H1 (cell line): Measurements from ENCODE around the gene TAMALIN. TPM values are rescaled to one million over a fixed set of nuclear protein-coding genes. Genes with fewer than 3 reads are reported as not detected.

Source experiments
- CTCF ChIA-PET: fragments of 300-600 bp; sonication (Branson Sonifier 250); formaldehyde crosslinking; loops from one replicate; lab custom pipeline; 2021; ENCODE audit not compliant: partially characterized antibody; lab: Charles Lee
- POLR2A ChIA-PET: fragments of 300-600 bp; sonication (Branson Sonifier 250); formaldehyde crosslinking; loops from one replicate; lab custom pipeline; 2021; ENCODE audit warnings: inconsistent platforms; ENCODE audit not compliant: partially characterized antibody; lab: Charles Lee
- DNase-seq, 2 experiments: peaks; one replicate each; pipeline versions ENCODE4 v3.0.0 to v3.0.0-alpha.2; 2010 to 2022; ENCODE audit warnings: low spot score in 2 of 2, low read depth in 1 of 2, mixed read lengths in 1 of 2
- FAIRE-seq: peaks from 2 replicates; lab custom pipeline; 2011; peaks lifted over from hg19 to GRCh38; lab: Jason Lieb, UNC
- H2AFZ ChIP-seq: 2 replicates; pipeline ENCODE4 v1.8.1; 2012; ENCODE audit warnings: low read length, inconsistent platforms
- H2AK5ac ChIP-seq: 2 replicates; pipeline ENCODE4 v1.6.1; 2013; ENCODE audit warnings: low read depth, low read length
- H2BK120ac ChIP-seq: replicated peaks from 2 replicates; pipeline ENCODE3; 2013; ENCODE audit warnings: low read depth, low read length, inconsistent platforms
- H2BK12ac ChIP-seq: 2 replicates; pipeline ENCODE4 v1.6.1; 2013; ENCODE audit warnings: low read depth, low read length
- H2BK15ac ChIP-seq: 2 replicates; pipeline ENCODE4 v1.6.1; 2013; ENCODE audit warnings: low read length
- H2BK20ac ChIP-seq: 2 replicates; pipeline ENCODE4 v1.6.1; 2013; ENCODE audit warnings: low read length
- H2BK5ac ChIP-seq: 2 replicates; pipeline ENCODE4 v1.6.1; 2013; ENCODE audit warnings: low read depth, low read length
- H3K14ac ChIP-seq: 2 replicates; pipeline ENCODE4 v1.6.1; 2013; ENCODE audit warnings: inconsistent platforms; ENCODE audit not compliant: insufficient read length
- H3K18ac ChIP-seq: 2 replicates; pipeline ENCODE4 v1.6.1; 2013; ENCODE audit warnings: low read length; ENCODE audit errors: extremely low read depth
- H3K23ac ChIP-seq: 2 replicates; pipeline ENCODE4 v1.6.1; 2013; ENCODE audit warnings: inconsistent platforms; ENCODE audit not compliant: insufficient read length
- H3K23me2 ChIP-seq: 2 replicates; pipeline ENCODE4 v1.6.1; 2013; ENCODE audit warnings: low read depth, low read length
- H3K27ac ChIP-seq: 2 replicates; pipeline ENCODE4 v1.6.1; 2011; ENCODE audit warnings: low read depth, low read length, inconsistent platforms
- H3K27me3 ChIP-seq, 4 experiments: replicated peaks in 1 of 4; 1 replicate in 1 of 4; 2 replicates in 3 of 4; pipeline versions ENCODE4 v1.6.1 to v1.8.1; 2011 to 2013; ENCODE audit warnings: low read length in 3 of 4, mild to moderate bottlenecking in 3 of 4, inconsistent platforms in 2 of 4, mixed read lengths in 2 of 4, moderate library complexity in 1 of 4; ENCODE audit not compliant: control insufficient read depth in 3 of 4, insufficient read depth in 3 of 4; ENCODE audit errors: extremely low read depth in 1 of 4
- H3K36me3 ChIP-seq, 4 experiments: 2 replicates each; pipeline versions ENCODE4 v1.6.1 to v1.8.1; 2011 to 2013; ENCODE audit warnings: mild to moderate bottlenecking in 4 of 4, low read length in 3 of 4, moderate library complexity in 2 of 4, control low read depth in 1 of 4, inconsistent platforms in 1 of 4; ENCODE audit not compliant: insufficient read depth in 4 of 4, control insufficient read depth in 2 of 4
- H3K4ac ChIP-seq: replicated peaks from 2 replicates; pipeline ENCODE3; 2013; ENCODE audit warnings: low read length, low read depth, mixed read lengths, inconsistent platforms; ENCODE audit not compliant: insufficient read length
- H3K4me1 ChIP-seq, 4 experiments: replicated peaks in 1 of 4; 1 replicate in 1 of 4; 2 replicates in 3 of 4; pipeline versions ENCODE4 v1.6.1 to v1.8.1; 2011 to 2013; ENCODE audit warnings: low read length in 3 of 4, inconsistent platforms in 2 of 4, mixed read lengths in 1 of 4; ENCODE audit not compliant: insufficient read depth in 4 of 4, control insufficient read depth in 3 of 4
- H3K4me2 ChIP-seq, 2 experiments: 2 replicates each; pipeline versions ENCODE4 v1.6.1 to v1.8.1; 2011 to 2013; ENCODE audit warnings: low read depth in 2 of 2, low read length in 2 of 2, control low read depth in 1 of 2, inconsistent platforms in 1 of 2, mild to moderate bottlenecking in 1 of 2; ENCODE audit not compliant: insufficient read depth in 1 of 2
- H3K4me3 ChIP-seq, 4 experiments: fragments of 200-600, 300-600 bp in 1 of 4; sonication (generic), shearing (Covaris generic), sonication (Bioruptor Twin) in 1 of 4; 2 replicates each; pipeline versions ENCODE4 v1.5.1 to v1.8.1; 2011 to 2016; ENCODE audit warnings: low read length in 4 of 4, low read depth in 3 of 4, control low read depth in 2 of 4, inconsistent platforms in 2 of 4, mild to moderate bottlenecking in 2 of 4, mixed read lengths in 1 of 4, moderate library complexity in 1 of 4; ENCODE audit not compliant: insufficient read depth in 2 of 4; ENCODE audit errors: extremely low read depth in 1 of 4
- H3K56ac ChIP-seq: replicated peaks from 2 replicates; pipeline ENCODE3; 2013; ENCODE audit warnings: low read depth, mild to moderate bottlenecking, mixed read lengths, low read length, inconsistent platforms; ENCODE audit not compliant: insufficient read length
- H3K79me1 ChIP-seq: 2 replicates; pipeline ENCODE4 v1.6.1; 2013; ENCODE audit warnings: low read depth, low read length, control low read depth
- H3K79me2 ChIP-seq, 2 experiments: 2 replicates each; pipeline versions ENCODE4 v1.6.1 to v1.8.1; 2012 to 2013; ENCODE audit warnings: low read length in 2 of 2, mild to moderate bottlenecking in 2 of 2, inconsistent platforms in 1 of 2; ENCODE audit not compliant: insufficient read depth in 2 of 2, control insufficient read depth in 1 of 2
- H3K9ac ChIP-seq, 4 experiments: replicated peaks in 1 of 4; 1 replicate in 1 of 4; 2 replicates in 3 of 4; pipeline versions ENCODE4 v1.6.1 to v1.8.1; 2011 to 2013; ENCODE audit warnings: low read depth in 3 of 4, low read length in 3 of 4, control low read depth in 2 of 4, mild to moderate bottlenecking in 2 of 4, moderate library complexity in 2 of 4, inconsistent platforms in 1 of 4; ENCODE audit errors: extremely low read depth in 1 of 4
- H3K9me3 ChIP-seq, 2 experiments: 2 replicates each; pipeline versions ENCODE4 v1.6.1 to v1.8.1; 2012 to 2013; ENCODE audit warnings: mild to moderate bottlenecking in 2 of 2, moderate library complexity in 2 of 2, control low read depth in 1 of 2, inconsistent platforms in 1 of 2, low read depth in 1 of 2, low read length in 1 of 2, mixed read lengths in 1 of 2; ENCODE audit not compliant: insufficient read depth in 2 of 2
- H4K20me1 ChIP-seq, 2 experiments: replicated peaks in 1 of 2; 2 replicates each; pipeline versions ENCODE3 to v1.8.1; 2011 to 2013; ENCODE audit warnings: inconsistent platforms in 2 of 2, low read length in 2 of 2, mild to moderate bottlenecking in 1 of 2; ENCODE audit not compliant: insufficient read depth in 2 of 2, control insufficient read depth in 1 of 2
- H4K5ac ChIP-seq: 2 replicates; pipeline ENCODE4 v1.6.1; 2013; ENCODE audit warnings: low read length, low read depth, mixed read lengths, inconsistent platforms; ENCODE audit not compliant: insufficient read length
- H4K8ac ChIP-seq: 2 replicates; pipeline ENCODE4 v1.8.0; 2013; ENCODE audit warnings: mild to moderate bottlenecking, moderate library complexity, low read length, inconsistent platforms; ENCODE audit not compliant: insufficient read depth; ENCODE audit errors: extremely low read depth
- H4K91ac ChIP-seq: replicated peaks from 2 replicates; pipeline ENCODE3; 2013; ENCODE audit warnings: low read length, mixed read lengths, inconsistent platforms; ENCODE audit not compliant: insufficient read length
- ATF3 ChIP-seq: IDR thresholded peaks from 2 replicates; pipeline ENCODE4 v1.6.1; 2011; ENCODE audit warnings: low read depth, mild to moderate bottlenecking, low read length; ENCODE audit not compliant: insufficient read depth
- CREB1 ChIP-seq: IDR thresholded peaks from 2 replicates; pipeline ENCODE4 v1.6.1; 2012; ENCODE audit warnings: inconsistent platforms
- CTCF ChIP-seq, 3 experiments: IDR thresholded peaks; 1 replicate in 2 of 3; 2 replicates in 1 of 3; pipeline versions ENCODE4 v1.5.1 to v1.6.1; 2011; ENCODE audit warnings: low read length in 3 of 3, mild to moderate bottlenecking in 3 of 3, inconsistent platforms in 2 of 3, low read depth in 1 of 3, moderate library complexity in 1 of 3; ENCODE audit not compliant: insufficient read depth in 1 of 3; ENCODE audit errors: control extremely low read depth in 1 of 3
- JUND ChIP-seq: IDR thresholded peaks from 2 replicates; pipeline ENCODE4 v1.6.1; 2011; ENCODE audit warnings: mild to moderate bottlenecking, improper control_type of control experiment, low read length
- KDM4A ChIP-seq: IDR thresholded peaks from one replicate; pipeline ENCODE4 v1.7.1; 2012; ENCODE audit warnings: low read depth, mild to moderate bottlenecking, moderate library complexity, low read length, inconsistent platforms; ENCODE audit not compliant: severe bottlenecking
- MAX ChIP-seq: IDR thresholded peaks from 2 replicates; pipeline ENCODE4 v1.6.1; 2012; ENCODE audit warnings: inconsistent platforms
- POLR2AphosphoS5 ChIP-seq: IDR thresholded peaks from 2 replicates; pipeline ENCODE4 v1.6.1; 2011; ENCODE audit warnings: low read depth, low read length
- SP4 ChIP-seq: IDR thresholded peaks from 2 replicates; pipeline ENCODE4 v1.6.1; 2012; ENCODE audit warnings: low read length, inconsistent platforms
- WGBS, 2 experiments: shearing (Covaris generic) in 1 of 2; methylation state at CpG; one replicate each; pipeline versions ENCODE4 v1.1.6 to v1.1.7; 2013 to 2015; ENCODE audit warnings: low lambda C conversion rate in 2 of 2, mixed read lengths in 2 of 2, inconsistent platforms in 1 of 2, low coverage in 1 of 2, missing lambda C conversion rate in 1 of 2; ENCODE audit not compliant: insufficient replicate concordance in 2 of 2, insufficient coverage in 1 of 2, insufficient read length in 1 of 2; ENCODE audit errors: extremely low coverage in 1 of 2, missing lambda C conversion rate in 1 of 2; 5-methylcytosine and 5-hydroxymethylcytosine counted together
- polyA plus RNA-seq, 7 experiments: library from polyadenylated mRNA; depleted of rRNA in 3 of 7; stranded (reverse) in 5 of 7; unstranded in 2 of 7; fragments of >200 nt in 5 of 7; fragments of 200-250 nt in 2 of 7; gene quantifications; 1 replicate in 5 of 7; 2 replicates in 1 of 7; 4 replicates in 1 of 7; pipeline versions ENCODE4 v1.2.1 to v1.2.3, GENCODE V29; 2011 to 2013; ENCODE audit warnings: missing spikeins in 2 of 7, mixed read lengths in 2 of 7
- total RNA-seq: library from RNA; stranded (reverse); fragmentation: NEBNext Ultra II Directional; extraction: Animal tissue kit (Norgen Biotek cat#: 25700); gene quantifications from 2 replicates; pipeline ENCODE4 v1.2.1, GENCODE V29; 2021

The TAMALIN gene
- total and polyA plus RNA-seq, 2 of the 8 experiments (the other 6 are each of a cell fraction or from before 2014, with no cell fraction given) = 2.6 to 4.9 TPM

GRCh38 chr12:52037248-52037861 is 30.6 kb downstream of the TAMALIN start:
- no peak overlapping the region for H2BK5ac ChIP-seq
- no peak overlapping the region for H2BK20ac ChIP-seq
- 0 out of 2 replicates have a peak overlapping the region, but pooled peaks have one; percentile 39 for H2BK12ac ChIP-seq
- peaks cover 0 to 24% of the 10 kb centered on the region in 2 experiments; a peak in 3 of 4 replicates for H3K79me2 ChIP-seq
- no peak overlapping the region for H3K4ac ChIP-seq
- peaks cover 4 to 10% (median 6%) of the 10 kb centered on the region in 4 experiments; a peak in 6 of 7 replicates for H3K4me1 ChIP-seq
- no peak overlapping the region for H3K56ac ChIP-seq
- DNase-seq = peak in 1 of 2 experiments; percentile 75
- H2AFZ ChIP-seq = no peak overlapping the region
- H2BK15ac ChIP-seq = 0 out of 2 replicates have a peak overlapping the region, but pooled peaks have one; percentile 72
- peak overlapping the region; percentile 78 for H3K18ac ChIP-seq
- CTCF ChIA-PET = interaction anchor here (0.7 to 15.8 kb wide), 9 partner anchors 10 to 85 kb away, joined by 3 to 294 read pairs (median 5); no protein-coding TSS in a partner anchor
- peak overlapping the region; percentile 63 to 93 (median 82) for H3K9ac ChIP-seq
- no peaks in the 10 kb centered on the region for H3K9me3 ChIP-seq
- WGBS, 2 experiments = 5% methylated on average over 15 of the region's 59 CpGs; no CpG with 5 or more reads in 1 of the 2 experiments
- no peak overlapping the region for H3K27ac ChIP-seq
- H3K79me1 ChIP-seq = peaks cover 4% of the 10 kb centered on the region; the same call in 1 of the 2 replicates
- no peaks in the 10 kb centered on the region for H3K36me3 ChIP-seq
- H4K5ac ChIP-seq = no peak overlapping the region
- H3K27me3 ChIP-seq = peaks cover 2 to 32% (median 22%) of the 10 kb centered on the region in 4 experiments; a peak in 6 of 7 replicates
- H3K4me3 ChIP-seq = peak overlapping the region; percentile 44 to 92 (median 66)
- H2BK120ac ChIP-seq = no peak overlapping the region
- no peak overlapping the region for H3K23ac ChIP-seq
- peaks cover 2 to 11% of the 10 kb centered on the region in 2 experiments for H4K20me1 ChIP-seq
- H4K8ac ChIP-seq = peak overlapping the region; percentile 88; the same call in 1 of the 2 replicates
- H2AK5ac ChIP-seq = no peak overlapping the region
- H4K91ac ChIP-seq = no peak overlapping the region
- peak overlapping the region; percentile 67 to 81 for H3K4me2 ChIP-seq
- peaks cover 2% of the 10 kb centered on the region; the same call in 1 of the 2 replicates for H3K23me2 ChIP-seq
- POLR2A ChIA-PET = interaction anchor here (0.7 to 6.6 kb wide), 16 partner anchors 9 to 186 kb away, joined by 3 to 56 read pairs (median 4); partner anchors contain the start of genes ATG101, NR4A1 and SMIM41
- no peak for FAIRE-seq
- no peak overlapping the region for H3K14ac ChIP-seq
- TF ChIP-seq MAX = peak; percentile 95
- 0 out of 4 replicates have a peak, but pooled peaks of 1 of the 3 experiments have one; percentile 13 for TF ChIP-seq CTCF (IDR thresholded peaks at IDR 0.05; ENCODE audit: control extremely low read depth in 1 of 3, insufficient read depth in 1 of 3, low read depth in 1 of 3, low read length in 3 of 3)
- no peak for TF ChIP-seq POLR2AphosphoS5
- TF ChIP-seq KDM4A = peak; percentile 8
- no peak for TF ChIP-seq JUND
- no peak for TF ChIP-seq SP4
- TF ChIP-seq ATF3 = peak; percentile 37; the same call in 1 of the 2 replicates
- TF ChIP-seq CREB1 = no peak
